ENCODE measurements around the gene PTPN22. TPM values are rescaled to one million over a fixed set of nuclear protein-coding genes. Genes with fewer than 3 reads are reported as not detected.

The PTPN22 gene
- total and polyA plus RNA-seq, 8 donors: 0.57 to 2.3 (median 1.1) TPM

- H3K4me3 ChIP-seq: no peak overlapping the region
- intact Hi-C loops (cut with DNase I): no loop called here
- FAIRE-seq: no peak
- 74 to 86% methylated on average over 3 of the region's 3 CpGs for WGBS, 2 donors
- no peaks in the 10 kb centered on the region for H3K27me3 ChIP-seq
- no peak for ATAC-seq
- no peaks in the 10 kb centered on the region for H3K9me3 ChIP-seq
- H3K27ac ChIP-seq: no peak overlapping the region
- DNase-seq: no peak
- no peaks in the 10 kb centered on the region for H3K36me3 ChIP-seq
- H3K4me1 ChIP-seq: peaks cover 17 to 33% (median 21%) of the 10 kb centered on the region in 3 donors
- TF ChIP-seq, protein P1, sequence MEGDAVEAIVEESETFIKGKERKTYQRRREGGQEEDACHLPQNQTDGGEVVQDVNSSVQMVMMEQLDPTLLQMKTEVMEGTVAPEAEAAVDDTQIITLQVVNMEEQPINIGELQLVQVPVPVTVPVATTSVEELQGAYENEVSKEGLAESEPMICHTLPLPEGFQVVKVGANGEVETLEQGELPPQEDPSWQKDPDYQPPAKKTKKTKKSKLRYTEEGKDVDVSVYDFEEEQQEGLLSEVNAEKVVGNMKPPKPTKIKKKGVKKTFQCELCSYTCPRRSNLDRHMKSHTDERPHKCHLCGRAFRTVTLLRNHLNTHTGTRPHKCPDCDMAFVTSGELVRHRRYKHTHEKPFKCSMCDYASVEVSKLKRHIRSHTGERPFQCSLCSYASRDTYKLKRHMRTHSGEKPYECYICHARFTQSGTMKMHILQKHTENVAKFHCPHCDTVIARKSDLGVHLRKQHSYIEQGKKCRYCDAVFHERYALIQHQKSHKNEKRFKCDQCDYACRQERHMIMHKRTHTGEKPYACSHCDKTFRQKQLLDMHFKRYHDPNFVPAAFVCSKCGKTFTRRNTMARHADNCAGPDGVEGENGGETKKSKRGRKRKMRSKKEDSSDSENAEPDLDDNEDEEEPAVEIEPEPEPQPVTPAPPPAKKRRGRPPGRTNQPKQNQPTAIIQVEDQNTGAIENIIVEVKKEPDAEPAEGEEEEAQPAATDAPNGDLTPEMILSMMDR (IDR thresholded peaks at IDR 0.05): no peak
These were observed 82.7 kb downstream of the PTPN22 start for GRCh38 chr1:113788802-113789201.

GRCh38 chr1:113787663-113788062 is 83.8 kb downstream of the PTPN22 start:
- Histone ChIP-seq H3K27ac (no peak overlapping the region), H3K4me1 (peaks cover 20 to 33% (median 29%) of the 10 kb centered on the region in 3 donors), H3K9me3 (no peaks in the 10 kb centered on the region), H3K27me3 (no peaks in the 10 kb centered on the region), H3K36me3 (no peaks in the 10 kb centered on the region), H3K4me3 (no peak overlapping the region)
- WGBS, 2 donors: 87 to 91% methylated on average over 3 of the region's 3 CpGs
- TF ChIP-seq, protein P1 (IDR thresholded peaks at IDR 0.05): no peak
- DNase-seq (no peak), ATAC-seq (no peak), FAIRE-seq (no peak)
- intact Hi-C loops (cut with DNase I): no loop called here

GRCh38 chr1:113786069-113786468 is 85.4 kb downstream of the PTPN22 start:
- ATAC-seq (peak in 1 of 4 donors; percentile 37), DNase-seq (no peak), FAIRE-seq (no peak)
- 23 to 28% methylated on average over 1 of the region's 1 CpG for WGBS, 2 donors
- Histone ChIP-seq H3K9me3 (no peaks in the 10 kb centered on the region), H3K4me3 (no peak overlapping the region), H3K4me1 (peaks cover 23 to 40% (median 36%) of the 10 kb centered on the region in 3 donors), H3K27ac (no peak overlapping the region), H3K36me3 (no peaks in the 10 kb centered on the region), H3K27me3 (no peaks in the 10 kb centered on the region)
- TF ChIP-seq, protein P1 (IDR thresholded peaks at IDR 0.05): no peak
- intact Hi-C loops (cut with DNase I): no loop called here

GRCh38 chr1:113784104-113784779 is 87.3 kb downstream of the PTPN22 start:
- Histone ChIP-seq H3K4me3 (no peak overlapping the region), H3K36me3 (no peaks in the 10 kb centered on the region), H3K27ac (peak overlapping the region in 2 of 4 donors; percentile 39 to 50), H3K4me1 (peaks cover 23 to 43% (median 40%) of the 10 kb centered on the region in 3 donors), H3K27me3 (no peaks in the 10 kb centered on the region), H3K9me3 (no peaks in the 10 kb centered on the region)
- DNase-seq (no peak), ATAC-seq (peak; percentile 17 to 56 (median 40)), FAIRE-seq (no peak)
- WGBS, 2 donors: 45 to 54% methylated on average over 5 of the region's 5 CpGs
- TF ChIP-seq, protein P1 (IDR thresholded peaks at IDR 0.05): no peak
- intact Hi-C loops (cut with DNase I): no loop called here

Data from pancreas (tissue), 10 donors.